ENCODE data around the gene TTLL11. TPM values are rescaled to one million over a fixed set of nuclear protein-coding genes. Genes with fewer than 3 reads are reported as not detected.

Gene TTLL11
- total RNA-seq, 1 experiment from 2014 or later = 1.5 TPM

DNA sequence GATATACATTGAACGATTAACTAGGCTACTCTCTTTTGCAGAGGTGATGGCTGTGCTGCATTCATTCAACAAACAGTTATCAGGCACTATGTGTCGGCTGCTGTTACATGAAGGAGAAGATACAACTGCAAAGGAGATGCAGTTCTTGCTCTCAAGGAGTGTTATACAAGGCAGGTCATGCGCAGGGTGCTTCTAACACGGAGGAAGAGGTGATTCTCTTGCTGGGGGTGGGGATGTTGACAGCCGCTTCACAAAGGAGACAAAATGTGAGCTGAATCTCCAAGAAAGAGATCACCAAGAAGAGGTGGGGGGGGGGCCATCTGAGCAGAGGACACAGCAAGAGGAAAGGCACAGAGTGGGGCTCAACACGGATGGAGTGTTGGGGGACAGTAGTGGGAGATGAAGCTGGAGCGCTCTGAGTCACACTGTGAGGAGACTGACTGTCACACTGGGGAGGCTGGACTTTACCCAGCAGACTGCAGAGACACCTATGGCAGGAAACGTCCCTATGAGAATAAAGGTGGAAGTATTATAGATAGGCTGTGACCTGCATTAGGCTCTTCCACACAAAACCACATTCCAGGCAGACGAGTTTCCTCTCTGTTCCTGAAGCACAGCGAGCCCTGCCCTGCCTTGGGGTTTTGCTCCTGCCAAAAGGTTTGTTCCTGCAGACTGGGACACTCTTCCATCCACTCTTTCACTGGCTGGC is 45.6 kb upstream of the TTLL11 start:
- H3K9me3 ChIP-seq (ENCODE audit: control insufficient read depth, low read depth, low read length) = no peaks in the 10 kb centered on the region
- H3K79me1 ChIP-seq (ENCODE audit: insufficient read depth, low read depth, low read length, poor library complexity, severe bottlenecking) = no peaks in the 10 kb centered on the region
- H3K23ac ChIP-seq (ENCODE audit: insufficient read length, low read depth, low read length) = no peak overlapping the region
- H3K27ac ChIP-seq (ENCODE audit: insufficient read length, low read depth, low read length) = no peak overlapping the region
- no peak overlapping the region for H2AFZ ChIP-seq (ENCODE audit: low read length)
- no peak for DNase-seq
- H2BK12ac ChIP-seq (ENCODE audit: insufficient read length, low read depth, low read length) = no peak overlapping the region
- H3K79me2 ChIP-seq (ENCODE audit: insufficient read depth, low read length) = no peaks in the 10 kb centered on the region
- no peak overlapping the region for H2AK5ac ChIP-seq (ENCODE audit: insufficient read length, low read length)
- Mint-ChIP-seq H3K4me1 (peaks cover 23 to 36% of the 10 kb centered on the region in 2 experiments), H3K4me3 (no peak overlapping the region), H3K9me3 (no peaks in the 10 kb centered on the region; a peak in 1 of 5 replicates), H3K27ac (no peak overlapping the region), H3K27me3 (ENCODE audit: low read depth) (peaks cover 8% of the 10 kb centered on the region), H3K36me3 (ENCODE audit: insufficient read depth in 1 of 3, low read depth in 3 of 3) (peaks cover 1 to 8% (median 5%) of the 10 kb centered on the region in 3 experiments; a peak in 6 of 7 replicates)
- no peak overlapping the region for H3T11ph ChIP-seq (ENCODE audit: low read length)
- no peak overlapping the region for H3K18ac ChIP-seq (ENCODE audit: insufficient read length, low read depth, low read length)
- no peak overlapping the region for H3K56ac ChIP-seq (ENCODE audit: insufficient read length, low read depth, low read length)
- H3K4me2 ChIP-seq (ENCODE audit: insufficient read depth, insufficient read length, low read length) = no peak overlapping the region
- no peaks in the 10 kb centered on the region for H4K20me1 ChIP-seq (ENCODE audit: control insufficient read depth, insufficient read depth, insufficient read length)
- no peak overlapping the region for H4K8ac ChIP-seq (replicated peaks; ENCODE audit: insufficient read length, low read depth, low read length)
- peaks cover 2% of the 10 kb centered on the region; the same call in 1 of the 2 replicates for H3K4me1 ChIP-seq (ENCODE audit: insufficient read depth, low read length)
- TF ChIP-seq, protein P1, sequence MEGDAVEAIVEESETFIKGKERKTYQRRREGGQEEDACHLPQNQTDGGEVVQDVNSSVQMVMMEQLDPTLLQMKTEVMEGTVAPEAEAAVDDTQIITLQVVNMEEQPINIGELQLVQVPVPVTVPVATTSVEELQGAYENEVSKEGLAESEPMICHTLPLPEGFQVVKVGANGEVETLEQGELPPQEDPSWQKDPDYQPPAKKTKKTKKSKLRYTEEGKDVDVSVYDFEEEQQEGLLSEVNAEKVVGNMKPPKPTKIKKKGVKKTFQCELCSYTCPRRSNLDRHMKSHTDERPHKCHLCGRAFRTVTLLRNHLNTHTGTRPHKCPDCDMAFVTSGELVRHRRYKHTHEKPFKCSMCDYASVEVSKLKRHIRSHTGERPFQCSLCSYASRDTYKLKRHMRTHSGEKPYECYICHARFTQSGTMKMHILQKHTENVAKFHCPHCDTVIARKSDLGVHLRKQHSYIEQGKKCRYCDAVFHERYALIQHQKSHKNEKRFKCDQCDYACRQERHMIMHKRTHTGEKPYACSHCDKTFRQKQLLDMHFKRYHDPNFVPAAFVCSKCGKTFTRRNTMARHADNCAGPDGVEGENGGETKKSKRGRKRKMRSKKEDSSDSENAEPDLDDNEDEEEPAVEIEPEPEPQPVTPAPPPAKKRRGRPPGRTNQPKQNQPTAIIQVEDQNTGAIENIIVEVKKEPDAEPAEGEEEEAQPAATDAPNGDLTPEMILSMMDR (conservative IDR thresholded peaks at IDR 0.05) = no peak
- H4K5ac ChIP-seq (ENCODE audit: insufficient read length, low read depth, low read length) = no peak overlapping the region
- H2BK120ac ChIP-seq (ENCODE audit: low read depth, low read length, poor library complexity, severe bottlenecking) = no peak overlapping the region
- no peak overlapping the region for H3K14ac ChIP-seq (ENCODE audit: insufficient read depth, low read length)
- H2BK15ac ChIP-seq (ENCODE audit: low read depth, low read length) = no peak overlapping the region
- no peaks in the 10 kb centered on the region for H3K23me2 ChIP-seq (ENCODE audit: insufficient read length, low read depth, low read length, poor library complexity, severe bottlenecking)
- no peak overlapping the region for H2BK20ac ChIP-seq (ENCODE audit: low read depth, low read length, poor library complexity, severe bottlenecking)
- H4K91ac ChIP-seq (ENCODE audit: insufficient read length, low read depth, low read length) = no peak overlapping the region
- H2BK5ac ChIP-seq (ENCODE audit: insufficient read length, low read length) = no peak overlapping the region
- no peaks in the 10 kb centered on the region for H3K27me3 ChIP-seq (ENCODE audit: insufficient read depth, low read length)
- H3K9ac ChIP-seq (ENCODE audit: extremely low read depth, insufficient read length, low read length) = no peak overlapping the region
- no peak overlapping the region for H3K4ac ChIP-seq (ENCODE audit: low read depth, low read length)
- WGBS (ENCODE audit: extremely low coverage, insufficient read length, low lambda C conversion rate) = no CpG with 5 or more reads among the region's 10 CpGs

Data from H9 (cell line).